GM23248 (cell line): ENCODE results near the gene PUM1.

ENCODE experiments used
- EZH2 ChIP-seq: fragments of 200-600 bp; sonication (generic); IDR thresholded peaks from 2 replicates; pipeline ENCODE4 v1.6.1; 2018; ENCODE audit warnings: antibody characterized with exemption, mild to moderate bottlenecking; ENCODE audit not compliant: insufficient read depth, poor library complexity, severe bottlenecking
- EZH2phosphoT487 ChIP-seq: fragments of 200-600 bp; sonication (generic); IDR thresholded peaks from 2 replicates; pipeline ENCODE4 v1.6.1; 2018; ENCODE audit warnings: antibody characterized with exemption, moderate library complexity, mild to moderate bottlenecking, low read depth; ENCODE audit not compliant: insufficient read depth

GRCh38 chr1:30904191-30904961 is 161.1 kb downstream of the PUM1 start:
- TF ChIP-seq EZH2 (no peak), EZH2phosphoT487 (no peak)
